Measurements from ENCODE around the gene GABRR3.

The GABRR3 gene

DNA sequence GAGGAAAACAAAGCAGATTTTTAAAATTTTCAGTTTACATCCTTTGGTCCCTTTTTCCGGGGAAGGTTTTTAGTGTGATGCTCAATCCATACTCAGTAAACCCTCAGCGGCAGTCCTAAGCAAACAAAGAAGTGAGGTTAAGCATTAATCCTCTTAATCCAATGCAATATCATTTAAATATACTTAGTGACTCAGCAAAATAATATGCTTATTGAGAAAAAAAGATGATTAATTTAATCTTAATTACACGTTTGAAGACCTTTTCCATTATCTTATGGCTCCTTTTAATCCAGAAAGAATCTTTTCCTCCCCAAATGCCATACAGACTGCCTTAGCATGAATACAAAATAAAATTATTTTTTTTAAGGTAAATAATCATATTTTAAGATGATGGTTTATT is at the start of gene GABRR3:
Gene GABRR3, minus strand, starts transcription at position 108 of the 400 bp plus-strand sequence. CDS start 328 bp downstream, outside the sequence.
- no peak for DNase-seq

DNA sequence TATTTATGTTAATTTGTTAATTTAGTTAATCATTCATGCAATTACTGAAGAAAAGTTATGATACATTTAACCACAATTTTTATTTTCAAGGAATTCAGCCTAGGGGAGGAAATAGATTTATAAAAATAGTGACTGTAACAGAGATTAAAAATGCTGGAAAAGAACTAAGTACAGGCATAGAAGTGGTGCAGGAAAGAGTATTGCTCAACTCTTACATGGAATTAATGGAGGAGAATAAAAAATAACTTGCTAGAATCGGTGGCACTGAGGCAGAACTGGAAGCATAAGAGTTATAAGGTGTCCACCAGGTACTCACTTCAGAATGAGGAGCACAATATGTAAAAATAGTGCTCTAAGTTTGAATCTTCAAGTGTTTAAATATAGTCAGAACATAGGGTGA is 38.4 kb upstream of the GABRR3 start:
- DNase-seq: no peak

DNA sequence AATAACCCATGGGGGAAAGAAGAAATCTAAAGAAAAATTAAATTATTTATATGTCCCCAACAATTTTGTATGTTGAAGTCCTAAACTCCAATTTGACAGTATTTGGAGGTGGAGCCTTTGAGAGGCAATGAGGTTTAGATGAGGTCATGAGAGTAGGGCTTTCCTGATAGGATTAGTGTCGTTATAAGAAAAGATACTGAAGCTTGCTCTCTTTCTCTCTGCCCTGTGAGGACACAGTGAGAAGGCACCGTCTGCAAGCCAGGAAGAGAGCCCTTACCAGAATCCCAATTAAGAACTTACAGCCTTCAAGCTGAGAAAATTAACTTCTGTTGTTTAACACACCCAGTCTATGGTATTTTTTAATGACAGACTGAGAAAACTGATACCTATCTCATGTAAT is 35.7 kb upstream of the GABRR3 start:
- DNase-seq: no peak

DNA sequence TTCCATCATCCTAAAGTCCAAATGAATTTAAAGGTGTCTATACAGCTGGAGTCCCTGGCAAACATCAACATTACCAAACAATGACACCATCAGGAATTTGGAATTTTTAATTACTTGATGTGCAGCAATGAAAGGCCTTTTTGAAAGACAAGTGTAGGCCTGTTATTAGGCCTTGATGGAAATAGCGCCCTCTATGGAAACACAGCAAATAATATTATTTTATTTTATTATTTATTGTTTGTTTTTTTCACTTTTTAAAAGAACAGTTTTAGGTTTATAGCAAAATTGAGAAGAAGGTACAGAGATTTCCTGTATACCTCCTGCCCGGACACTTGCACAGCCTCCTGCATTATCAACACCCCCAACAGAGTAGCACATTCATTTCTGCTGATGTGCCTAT is 33.7 kb upstream of the GABRR3 start:
- no peak for DNase-seq

DNA sequence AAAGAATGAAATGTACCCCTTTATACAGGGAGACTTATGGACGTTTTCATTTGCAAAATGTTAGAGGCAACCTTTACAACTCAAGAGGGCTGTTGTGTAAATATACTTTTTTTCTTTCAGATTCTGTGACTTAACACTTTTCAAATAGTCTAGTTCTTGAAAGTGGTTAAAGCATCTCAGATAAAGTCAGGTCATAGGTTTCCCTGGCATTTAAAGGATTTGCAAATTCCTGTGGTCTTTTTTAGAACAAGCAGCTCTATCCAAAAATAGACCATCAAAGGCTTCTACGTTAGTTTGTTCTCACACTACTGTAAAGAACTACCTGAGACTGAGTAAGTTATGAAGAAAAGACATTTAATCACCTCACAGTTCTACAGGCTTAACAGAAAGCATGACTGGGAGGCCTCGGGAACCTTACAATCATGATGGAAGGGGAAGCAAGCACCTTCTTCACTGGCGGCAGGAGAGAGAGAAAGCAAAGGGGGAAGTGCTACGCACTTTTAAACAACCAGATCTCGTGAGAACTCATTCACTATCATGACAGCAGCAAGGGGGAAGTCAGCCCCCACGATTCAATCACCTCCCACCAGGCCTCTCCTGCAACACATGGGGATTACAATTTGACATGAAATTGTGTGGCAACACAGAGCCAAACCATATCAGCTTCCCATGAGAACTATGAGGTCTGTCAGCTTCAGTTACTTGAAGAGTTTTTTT is 23.3 kb upstream of the GABRR3 start:
- no peak for DNase-seq

DNA sequence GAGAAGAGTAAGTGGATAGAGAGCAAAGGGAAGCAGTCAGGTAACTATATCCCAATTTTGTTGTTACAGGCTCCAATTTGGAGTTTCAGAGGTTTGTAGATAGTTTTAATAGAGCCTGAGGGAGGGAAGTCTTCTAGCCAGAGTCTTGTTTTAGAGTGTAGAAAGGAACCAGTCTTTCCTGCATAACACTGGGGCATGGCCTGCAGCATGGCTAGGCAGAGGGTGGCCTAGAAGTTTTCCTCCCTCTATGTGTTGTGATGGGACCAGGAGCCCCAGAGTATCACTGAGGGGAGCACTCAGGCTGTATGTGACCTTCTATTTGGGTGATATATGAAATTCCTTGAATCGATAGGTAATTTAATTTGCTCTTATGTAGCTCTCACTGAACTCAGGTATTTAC is 22.5 kb upstream of the GABRR3 start:
- no peak for DNase-seq

DNA sequence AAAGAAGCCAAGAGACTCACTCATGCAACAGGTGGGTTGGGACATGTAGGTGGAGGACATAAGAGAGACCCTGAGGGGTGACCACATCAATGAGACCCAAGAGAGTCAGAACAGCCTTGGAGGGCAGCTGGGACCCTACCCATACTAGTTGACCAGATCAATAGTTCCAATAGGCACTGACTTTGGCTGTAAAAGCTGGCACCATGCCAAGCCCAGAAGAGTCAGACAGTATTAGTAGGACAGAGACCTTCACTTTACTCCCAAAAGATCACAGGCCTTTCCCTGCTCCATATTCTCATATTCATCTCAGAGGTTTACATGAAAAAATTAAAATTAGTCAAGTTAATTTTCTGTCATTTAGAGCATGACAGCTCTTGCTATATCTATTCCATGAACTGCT is 20.9 kb upstream of the GABRR3 start:
- peak in 1 of 56 donors; percentile 4 for DNase-seq

DNA sequence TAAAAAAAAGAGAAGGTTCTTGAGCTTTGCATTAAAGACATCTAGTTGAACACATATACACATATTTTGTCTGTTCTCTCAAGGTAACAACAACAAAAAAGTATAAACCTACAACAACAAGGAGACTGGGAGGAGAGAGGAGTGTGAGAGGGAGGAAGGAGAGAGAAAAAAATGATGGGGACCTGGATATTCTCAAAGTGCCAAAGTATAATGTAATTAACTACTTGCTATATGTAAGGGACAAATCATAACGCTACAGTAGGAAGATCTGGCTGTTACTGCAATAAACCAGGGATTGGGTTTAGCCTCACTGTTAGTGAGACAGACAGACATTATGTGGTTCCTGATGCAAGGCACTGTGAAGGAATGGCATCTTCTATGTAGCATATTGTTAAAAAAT is 14.2 kb upstream of the GABRR3 start:
- no peak for DNase-seq

DNA sequence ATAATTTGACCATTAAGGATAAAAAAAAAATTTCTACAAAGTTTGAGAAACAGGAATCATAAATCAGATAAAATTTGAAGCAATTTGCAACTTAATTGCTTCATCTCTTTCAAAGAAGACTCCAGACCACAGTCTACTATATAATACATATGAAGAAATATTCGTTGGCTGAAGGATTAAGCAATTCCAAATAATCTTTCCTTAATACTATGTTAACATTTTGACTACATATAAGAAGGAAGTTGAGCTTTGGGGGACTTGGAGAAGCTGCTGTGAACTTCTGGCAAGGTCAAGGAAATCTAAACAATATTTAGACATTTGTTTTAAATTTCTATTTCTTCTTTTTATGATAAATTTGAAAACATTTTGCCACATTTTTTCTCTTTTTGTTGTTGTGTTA is 13.5 kb upstream of the GABRR3 start:
- no peak for DNase-seq

DNA sequence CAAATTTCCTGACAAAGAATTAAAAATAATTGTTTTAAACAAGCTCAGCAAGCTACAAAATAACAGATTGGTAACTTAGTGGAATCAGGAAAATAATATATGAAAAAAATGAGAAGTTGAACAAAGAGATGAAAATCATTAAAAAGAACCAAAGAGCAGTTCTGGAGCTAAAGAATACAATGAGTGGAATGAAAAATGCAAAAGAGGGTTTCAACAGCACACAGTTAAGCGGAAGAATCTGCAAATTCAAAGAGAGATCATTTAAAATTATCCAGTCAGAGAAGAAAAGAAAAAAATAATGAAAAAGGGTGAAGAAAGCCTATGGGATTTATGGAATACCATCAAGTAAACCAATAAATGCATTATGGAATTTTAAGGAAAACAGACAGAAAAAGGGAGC is 6.2 kb upstream of the GABRR3 start:
- no peak for DNase-seq

DNA sequence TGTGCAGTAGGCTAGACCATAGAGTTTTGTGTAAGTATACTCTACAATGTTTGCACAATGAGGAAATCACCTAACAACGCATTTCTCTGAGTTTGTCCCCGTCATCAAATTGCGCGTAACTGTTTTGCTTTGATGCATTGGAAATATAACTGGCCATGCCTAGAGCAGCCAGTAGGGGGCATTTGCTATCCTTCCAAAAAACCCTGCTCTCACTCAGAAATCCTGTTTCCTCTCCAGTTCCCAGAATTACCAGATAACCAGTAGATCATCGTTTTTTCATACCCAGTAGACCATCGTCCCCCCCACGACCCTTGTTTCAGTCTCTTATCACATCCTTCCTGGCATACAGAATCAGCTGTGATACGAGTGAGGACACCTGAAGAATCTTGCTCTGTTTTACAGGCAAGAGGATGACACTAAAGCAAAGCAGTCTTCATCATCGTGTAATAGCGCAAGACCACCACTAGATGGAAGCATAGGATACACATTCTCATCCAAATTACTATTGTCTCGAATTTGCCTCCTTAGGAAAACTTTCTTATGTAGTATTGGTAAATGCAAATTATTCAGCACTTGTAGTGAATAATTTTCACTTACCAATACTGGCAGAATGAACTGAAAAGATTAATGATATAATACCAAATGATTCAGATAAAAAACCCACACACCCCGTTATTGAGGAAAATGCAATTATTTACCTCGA is 4.4 kb upstream of the GABRR3 start:
- DNase-seq: peak in 50 of 56 donors; percentile 6 to 91 (median 46)

DNA sequence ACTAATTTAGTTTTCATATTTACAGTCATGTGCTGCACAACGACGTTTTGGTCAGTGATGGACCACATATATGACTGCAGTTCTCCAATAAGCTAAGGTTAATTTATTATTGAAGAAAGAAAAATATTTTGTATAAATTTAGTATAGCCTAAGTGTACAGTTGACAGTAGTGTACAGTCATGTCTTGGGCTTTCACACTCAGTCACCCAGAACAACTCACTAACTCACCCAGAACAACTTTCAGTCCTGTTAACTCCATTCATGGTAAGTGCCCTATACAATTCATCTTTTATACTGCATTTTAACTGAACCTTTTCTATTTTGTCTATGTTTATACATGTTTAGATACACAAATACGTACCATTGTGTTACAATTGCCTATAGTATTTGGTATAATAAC is 3.8 kb upstream of the GABRR3 start:
- DNase-seq: no peak

DNA sequence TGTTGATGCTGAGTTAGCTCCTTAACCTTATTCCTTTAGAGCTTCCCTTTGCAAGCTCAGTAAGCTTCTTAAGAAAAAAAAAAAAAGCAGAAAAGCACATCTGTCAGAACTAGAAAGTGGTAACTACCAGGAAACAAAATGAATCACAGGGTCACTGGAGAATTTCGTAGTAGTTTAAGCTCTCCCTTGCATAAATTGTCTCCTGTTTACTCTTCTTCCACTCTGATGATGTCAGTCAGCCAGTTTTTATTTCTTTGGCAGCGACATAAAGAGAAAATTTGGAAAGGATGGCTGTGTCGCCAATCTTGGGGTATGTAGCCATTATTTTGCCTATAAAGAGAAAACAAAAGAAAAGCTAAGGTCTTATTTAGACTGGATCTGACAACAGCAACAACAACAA is 3.2 kb upstream of the GABRR3 start:
- no peak for DNase-seq

DNA sequence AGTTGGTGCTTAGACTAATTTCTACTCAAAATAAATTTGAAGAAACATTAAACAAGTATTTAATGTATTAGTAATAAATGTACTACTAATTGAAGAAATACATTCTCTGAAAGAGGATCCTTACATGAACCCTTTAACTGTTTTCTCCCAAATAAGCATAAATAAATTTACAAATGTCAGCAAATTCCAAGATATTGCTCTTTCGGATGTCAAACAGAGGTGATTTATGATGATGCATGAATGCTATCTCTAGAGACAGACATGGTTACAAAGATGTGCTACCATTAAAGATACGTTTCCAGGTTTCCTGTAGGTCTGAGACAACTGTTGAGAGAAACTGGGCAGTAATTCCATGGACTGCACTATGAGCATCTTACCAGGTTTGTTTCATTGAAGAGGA is 629 bp downstream of the GABRR3 start:
- DNase-seq: no peak

DNA sequence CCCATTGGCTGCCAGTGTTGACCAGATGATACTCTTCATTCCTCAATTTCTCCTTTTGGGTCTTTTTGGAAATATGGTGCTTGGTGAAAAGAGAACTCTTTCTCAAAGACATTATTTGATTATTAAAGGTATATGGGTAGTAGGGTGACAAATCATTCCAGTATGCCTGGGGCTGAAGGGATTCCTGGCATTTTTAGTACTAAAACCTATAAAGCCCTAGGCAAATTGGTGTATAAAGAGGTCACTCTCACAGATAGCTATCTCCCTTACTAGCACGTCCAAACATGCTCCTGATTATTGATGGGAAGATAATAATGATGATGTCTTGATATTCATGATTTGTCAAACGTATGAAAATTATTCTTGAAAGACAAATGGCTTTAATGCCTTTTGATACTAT is 1.1 kb downstream of the GABRR3 start:
- DNase-seq: no peak

DNA sequence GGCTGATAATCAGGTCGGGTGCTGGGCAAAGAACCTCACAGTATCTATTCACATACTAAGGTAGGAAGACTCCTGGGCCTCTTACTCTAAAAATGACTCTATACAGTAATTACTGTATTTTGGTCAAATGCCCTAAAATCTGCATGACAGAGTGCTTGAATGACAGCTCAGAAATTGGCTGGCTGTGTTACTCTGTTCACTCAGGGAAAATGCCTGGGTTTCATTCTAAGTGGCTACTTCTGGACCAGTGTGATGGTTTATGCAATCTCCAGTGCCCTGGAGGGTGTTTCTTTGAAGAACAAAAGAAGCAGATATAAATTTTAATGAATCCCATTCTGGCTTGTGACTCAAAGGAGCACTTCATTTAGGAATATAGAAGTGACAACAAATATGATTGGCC is 2.2 kb downstream of the GABRR3 start:
- no peak for DNase-seq

DNA sequence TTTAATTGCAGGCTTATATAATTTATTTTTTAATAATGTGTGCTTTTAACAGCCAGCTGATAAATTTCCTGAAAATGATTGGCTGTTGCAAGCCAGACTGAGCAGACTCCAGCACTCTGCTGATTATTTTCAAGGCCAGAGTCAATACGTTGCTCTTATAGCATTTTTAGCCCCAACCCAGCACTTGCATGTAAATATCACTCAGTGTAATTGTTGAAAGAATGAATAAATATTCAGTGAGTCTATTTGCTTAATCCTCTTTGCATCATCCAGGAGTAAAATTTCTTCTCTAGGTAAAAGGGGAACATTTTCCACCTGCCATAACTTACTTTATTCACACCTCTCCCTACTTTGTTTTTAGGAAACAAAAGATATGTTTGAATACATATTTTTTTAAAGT is 2.9 kb downstream of the GABRR3 start:
- DNase-seq: no peak

DNA sequence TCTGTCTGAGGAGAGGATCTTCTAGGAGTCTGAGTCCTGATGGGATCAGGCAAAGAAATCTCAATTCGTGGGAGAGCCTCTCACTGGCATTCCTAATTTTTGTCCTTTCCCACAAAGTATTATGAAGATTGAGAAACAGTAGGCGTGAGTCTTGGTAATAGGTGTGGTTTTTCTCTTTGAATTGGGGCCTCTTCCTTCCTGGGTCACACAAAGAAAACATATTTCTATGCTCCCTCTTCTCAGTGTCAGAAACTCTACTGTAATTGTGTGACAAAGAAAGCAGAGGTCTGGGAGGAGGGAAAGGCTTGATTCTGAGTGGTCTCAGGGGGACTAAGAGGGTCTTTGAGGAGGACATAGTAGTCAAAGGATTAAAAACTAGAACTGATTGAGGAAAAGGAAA is 6.0 kb downstream of the GABRR3 start:
- DNase-seq: no peak

DNA sequence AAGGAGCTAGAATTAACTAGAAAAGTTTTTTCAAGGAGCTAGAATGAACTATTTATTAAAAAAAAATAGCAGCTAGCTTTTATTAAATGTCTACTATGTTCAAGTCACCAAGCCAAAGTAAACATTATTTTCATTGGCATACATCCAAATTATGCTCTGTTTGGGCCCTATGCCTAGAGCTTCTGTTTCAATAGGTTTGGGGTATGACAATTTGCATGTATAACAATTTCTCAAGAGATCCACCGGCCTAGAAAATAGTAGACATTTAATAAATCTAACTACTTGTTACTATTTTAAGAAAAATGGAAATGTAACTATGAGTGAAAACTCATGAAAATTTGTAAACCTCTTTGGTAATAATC is 8.0 kb downstream of the GABRR3 start:
- DNase-seq: no peak

DNA sequence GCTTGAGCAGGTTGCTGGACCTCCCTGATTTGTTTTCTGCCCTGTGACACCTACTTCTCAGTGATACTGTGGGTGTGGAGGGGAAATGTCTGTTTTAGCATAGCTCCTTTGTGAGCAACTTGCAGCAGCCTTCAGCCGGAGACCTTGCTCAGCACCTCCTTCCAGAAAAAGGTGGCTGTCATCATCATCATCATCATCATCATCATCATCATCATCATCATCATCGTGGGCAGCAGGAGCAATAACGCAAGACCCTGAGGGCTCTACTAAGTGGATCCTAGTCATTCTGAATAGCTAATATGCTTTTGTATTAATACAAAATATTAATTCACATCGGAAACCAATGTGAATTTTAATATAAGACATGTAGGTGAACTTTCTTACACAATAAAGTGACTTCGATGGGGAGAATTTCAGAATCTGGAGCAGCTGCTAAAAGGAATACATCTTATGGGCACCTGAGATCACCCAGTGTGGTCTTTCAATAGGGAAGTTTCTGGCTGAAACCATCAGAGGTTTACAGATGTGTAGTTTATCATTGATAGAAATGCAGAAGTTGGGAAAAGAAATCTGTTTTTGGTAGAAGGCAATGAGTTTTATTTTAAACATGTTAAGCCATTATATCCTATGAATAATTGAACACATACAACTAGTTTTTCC is 8.6 kb downstream of the GABRR3 start:
- no peak for DNase-seq

DNA sequence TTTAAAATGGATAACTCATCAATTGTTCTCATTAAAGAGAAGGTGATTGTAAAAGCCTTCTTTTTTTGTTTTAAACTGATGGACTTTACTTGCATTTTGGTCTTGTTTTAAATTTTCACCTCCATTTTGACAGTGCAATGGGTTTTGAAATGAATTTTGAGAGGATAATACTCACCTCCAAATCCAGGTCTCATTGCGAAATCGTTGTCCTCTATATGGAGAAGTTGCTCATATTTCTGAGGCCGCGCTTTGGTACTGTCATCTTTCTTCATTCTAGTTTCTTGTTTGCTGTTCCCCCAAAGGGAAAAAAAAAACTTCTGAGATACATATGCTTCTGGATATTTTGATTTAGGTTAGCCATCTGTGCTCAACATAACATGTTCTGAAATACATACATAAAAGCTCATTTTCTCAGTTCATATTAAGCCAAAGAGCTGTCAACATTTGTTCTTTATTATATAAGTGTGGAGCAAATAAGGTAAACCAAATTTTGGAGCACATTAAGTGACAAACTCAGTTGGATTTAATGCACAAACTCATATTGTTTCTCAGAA is 9.6 kb downstream of the GABRR3 start:
- no peak for DNase-seq

All from amygdala (tissue), 56 donors.